GM06990 (cell line): ENCODE measurements around the gene FRY.

Source experiments
- DNase-seq: peaks from one replicate; pipeline ENCODE4 v3.0.0-alpha.2; 2011; ENCODE audit not compliant: insufficient read length; ENCODE audit errors: extremely low read depth
- H3K27me3 ChIP-seq: replicated peaks from 2 replicates; pipeline ENCODE4 v1.6.0; 2011; ENCODE audit warnings: low read length; ENCODE audit not compliant: control insufficient read depth, insufficient read depth
- H3K36me3 ChIP-seq: 2 replicates; pipeline ENCODE4 v1.5.1; 2011; ENCODE audit warnings: low read length; ENCODE audit not compliant: control insufficient read depth, insufficient read depth
- H3K4me3 ChIP-seq: replicated peaks from 2 replicates; pipeline ENCODE4 v1.5.1; 2011; ENCODE audit warnings: low read depth, mild to moderate bottlenecking, control low read depth, low read length
- TF ChIP-seq, protein P1 (sequence below): IDR thresholded peaks from 2 replicates; pipeline ENCODE4 v1.5.1; 2011; ENCODE audit warnings: low read length, control low read depth, mild to moderate bottlenecking, inconsistent platforms; ENCODE audit not compliant: insufficient read depth, poor library complexity, severe bottlenecking

The FRY gene

DNA sequence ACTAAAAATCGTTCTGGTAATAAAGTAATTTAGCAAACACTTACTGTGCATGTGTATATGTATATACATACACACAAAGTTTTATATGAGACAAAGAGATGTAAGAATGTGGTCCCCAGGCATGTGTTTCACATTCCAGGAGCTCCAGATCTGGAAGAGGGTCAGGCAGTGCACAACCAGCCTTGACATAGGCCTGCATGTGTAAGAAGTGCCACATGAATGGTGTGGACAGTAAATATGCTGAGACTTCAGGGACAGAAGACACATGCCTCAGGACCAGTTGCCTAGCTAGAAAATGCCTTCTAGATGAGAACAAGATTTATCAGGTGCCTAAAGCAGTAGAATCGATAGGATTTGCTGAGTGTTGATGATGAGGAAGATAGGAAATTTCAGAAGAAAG is 76.4 kb downstream of the FRY start:
- Histone ChIP-seq H3K36me3 (no peaks in the 10 kb centered on the region), H3K4me3 (no peak overlapping the region), H3K27me3 (no peaks in the 10 kb centered on the region)
- TF ChIP-seq, protein P1, sequence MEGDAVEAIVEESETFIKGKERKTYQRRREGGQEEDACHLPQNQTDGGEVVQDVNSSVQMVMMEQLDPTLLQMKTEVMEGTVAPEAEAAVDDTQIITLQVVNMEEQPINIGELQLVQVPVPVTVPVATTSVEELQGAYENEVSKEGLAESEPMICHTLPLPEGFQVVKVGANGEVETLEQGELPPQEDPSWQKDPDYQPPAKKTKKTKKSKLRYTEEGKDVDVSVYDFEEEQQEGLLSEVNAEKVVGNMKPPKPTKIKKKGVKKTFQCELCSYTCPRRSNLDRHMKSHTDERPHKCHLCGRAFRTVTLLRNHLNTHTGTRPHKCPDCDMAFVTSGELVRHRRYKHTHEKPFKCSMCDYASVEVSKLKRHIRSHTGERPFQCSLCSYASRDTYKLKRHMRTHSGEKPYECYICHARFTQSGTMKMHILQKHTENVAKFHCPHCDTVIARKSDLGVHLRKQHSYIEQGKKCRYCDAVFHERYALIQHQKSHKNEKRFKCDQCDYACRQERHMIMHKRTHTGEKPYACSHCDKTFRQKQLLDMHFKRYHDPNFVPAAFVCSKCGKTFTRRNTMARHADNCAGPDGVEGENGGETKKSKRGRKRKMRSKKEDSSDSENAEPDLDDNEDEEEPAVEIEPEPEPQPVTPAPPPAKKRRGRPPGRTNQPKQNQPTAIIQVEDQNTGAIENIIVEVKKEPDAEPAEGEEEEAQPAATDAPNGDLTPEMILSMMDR: no peak
- DNase-seq: no peak

DNA sequence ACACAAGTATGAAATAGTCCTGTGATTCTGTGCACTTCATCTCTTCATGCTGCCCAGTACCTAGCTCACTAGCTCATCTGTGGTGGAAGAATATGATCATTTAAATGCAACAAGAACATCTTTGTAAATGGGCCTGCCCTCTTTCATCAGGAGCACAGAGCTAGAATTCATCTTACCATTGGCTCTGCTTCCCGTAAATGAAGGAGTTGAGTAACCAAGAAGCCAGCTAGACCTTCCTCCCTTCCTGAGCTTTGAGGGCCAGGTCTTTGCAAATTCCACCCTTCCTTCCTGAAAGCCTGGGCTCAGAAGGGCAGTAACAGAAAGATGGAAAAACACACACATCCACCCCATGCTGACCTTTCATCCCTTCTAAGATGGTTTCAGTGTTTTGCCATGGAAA is 82.0 kb downstream of the FRY start:
- no peak for DNase-seq
- TF ChIP-seq, protein P1: no peak
- no peaks in the 10 kb centered on the region for H3K36me3 ChIP-seq
- no peak overlapping the region for H3K4me3 ChIP-seq
- H3K27me3 ChIP-seq: no peaks in the 10 kb centered on the region

DNA sequence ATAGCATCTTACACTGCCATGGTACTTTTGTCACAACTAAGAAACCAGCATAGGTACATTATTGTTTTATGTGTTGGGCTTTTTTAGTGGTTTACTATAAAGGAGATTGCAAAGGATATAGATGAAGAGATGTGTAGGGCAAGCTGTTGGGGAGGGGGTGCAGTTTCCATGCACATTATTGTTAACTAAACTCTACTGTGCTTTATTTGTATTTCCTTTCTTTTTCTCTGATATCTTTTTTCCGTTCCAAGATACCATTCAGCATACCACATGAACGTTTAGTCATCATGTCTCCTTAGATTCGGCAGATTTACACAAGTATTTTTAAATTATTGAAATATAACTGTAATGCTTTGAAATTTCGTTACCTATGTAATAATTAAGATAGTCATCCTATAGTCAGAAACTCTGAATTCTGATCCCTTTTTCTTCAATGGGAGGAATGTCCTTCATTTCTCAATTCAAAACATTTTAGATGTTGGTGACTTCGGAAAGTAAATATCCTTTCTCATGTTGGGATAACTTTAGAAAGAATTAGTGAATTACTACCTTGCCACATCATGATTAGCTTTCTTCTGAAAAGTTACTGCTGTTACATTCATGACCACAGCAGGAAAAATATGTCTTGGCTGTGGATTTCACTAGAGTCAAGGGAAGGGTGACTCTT is 82.8 kb downstream of the FRY start:
- DNase-seq: no peak
- no peaks in the 10 kb centered on the region for H3K36me3 ChIP-seq
- no peak overlapping the region for H3K4me3 ChIP-seq
- TF ChIP-seq, protein P1: no peak
- no peaks in the 10 kb centered on the region for H3K27me3 ChIP-seq

DNA sequence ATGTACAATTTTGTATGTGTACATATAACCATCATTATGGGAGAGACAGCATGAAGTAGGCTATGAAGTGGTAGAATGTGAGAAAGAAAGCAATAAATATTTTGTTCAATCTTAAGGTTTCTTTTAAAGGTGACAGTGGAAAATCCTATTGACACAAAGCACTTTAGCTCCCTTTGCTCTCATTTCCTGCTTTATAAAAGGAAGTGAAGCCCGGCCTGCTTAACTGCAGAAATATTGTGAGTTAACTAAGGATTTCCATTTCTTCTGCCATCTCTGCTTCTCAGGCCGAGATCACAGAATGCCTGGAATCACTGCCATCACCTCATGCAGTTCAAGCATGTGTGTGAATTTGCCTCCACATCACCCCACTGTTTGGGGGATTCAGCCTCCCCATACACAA is 83.5 kb downstream of the FRY start:
- Histone ChIP-seq H3K27me3 (no peaks in the 10 kb centered on the region), H3K4me3 (no peak overlapping the region), H3K36me3 (no peaks in the 10 kb centered on the region)
- TF ChIP-seq, protein P1: no peak
- no peak for DNase-seq

DNA sequence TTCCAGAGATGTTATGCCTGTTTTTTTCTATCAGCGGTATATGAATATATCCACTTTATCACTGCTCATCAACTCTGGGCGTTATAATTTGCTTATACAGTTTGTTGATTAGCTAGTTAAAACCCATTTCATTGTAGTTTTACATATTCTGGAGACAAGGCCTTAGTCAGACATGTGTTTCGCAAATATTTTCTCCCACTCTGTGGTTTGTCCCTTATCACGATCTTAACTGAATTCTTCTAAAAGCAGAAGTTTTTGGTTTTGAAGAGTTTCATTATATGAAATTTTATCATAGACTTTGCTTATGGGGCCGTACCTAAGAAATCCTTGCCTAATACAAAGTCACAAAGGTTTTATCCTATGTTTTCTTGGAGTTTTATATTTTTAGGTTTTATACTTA is 84.6 kb downstream of the FRY start:
- no peak for DNase-seq
- Histone ChIP-seq H3K4me3 (no peak overlapping the region), H3K36me3 (no peaks in the 10 kb centered on the region), H3K27me3 (no peaks in the 10 kb centered on the region)
- TF ChIP-seq, protein P1: no peak

DNA sequence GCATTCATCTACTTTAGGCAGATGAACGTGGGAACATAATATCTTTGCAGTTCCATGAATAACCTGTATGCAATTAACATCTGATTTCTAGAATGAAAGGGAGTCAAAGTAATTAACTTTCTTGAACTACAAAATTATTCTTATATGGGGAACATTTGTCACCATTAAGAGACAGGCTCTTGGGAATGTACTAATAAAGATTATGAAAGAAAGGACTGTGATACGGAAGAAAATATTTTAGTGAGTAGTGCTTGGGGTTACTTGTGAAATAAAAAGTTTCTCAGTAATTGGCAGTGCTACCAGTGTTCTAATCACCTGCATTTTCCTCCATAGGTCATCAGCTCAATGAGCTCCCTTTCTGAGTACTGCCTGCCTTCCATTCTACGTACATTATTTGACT is 85.4 kb downstream of the FRY start:
- no peak overlapping the region for H3K4me3 ChIP-seq
- DNase-seq: no peak
- TF ChIP-seq, protein P1: no peak
- H3K27me3 ChIP-seq: no peaks in the 10 kb centered on the region
- no peaks in the 10 kb centered on the region for H3K36me3 ChIP-seq
